H1 (cell line): ENCODE data around the gene IDE. TPM values are rescaled to one million over a fixed set of nuclear protein-coding genes. Genes with fewer than 3 reads are reported as not detected.

ENCODE experiments used
- CTCF ChIA-PET: fragments of 300-600 bp; sonication (Branson Sonifier 250); formaldehyde crosslinking; loops from one replicate; lab custom pipeline; 2021; ENCODE audit not compliant: partially characterized antibody; lab: Charles Lee
- POLR2A ChIA-PET: fragments of 300-600 bp; sonication (Branson Sonifier 250); formaldehyde crosslinking; loops from one replicate; lab custom pipeline; 2021; ENCODE audit warnings: inconsistent platforms; ENCODE audit not compliant: partially characterized antibody; lab: Charles Lee
- DNase-seq, 2 experiments: peaks; one replicate each; pipeline versions ENCODE4 v3.0.0 to v3.0.0-alpha.2; 2010 to 2022; ENCODE audit warnings: low spot score in 2 of 2, low read depth in 1 of 2, mixed read lengths in 1 of 2
- FAIRE-seq: peaks from 2 replicates; lab custom pipeline; 2011; peaks lifted over from hg19 to GRCh38; lab: Jason Lieb, UNC
- H2AFZ ChIP-seq: 2 replicates; pipeline ENCODE4 v1.8.1; 2012; ENCODE audit warnings: low read length, inconsistent platforms
- H2AK5ac ChIP-seq: 2 replicates; pipeline ENCODE4 v1.6.1; 2013; ENCODE audit warnings: low read depth, low read length
- H2BK120ac ChIP-seq: replicated peaks from 2 replicates; pipeline ENCODE3; 2013; ENCODE audit warnings: low read depth, low read length, inconsistent platforms
- H2BK12ac ChIP-seq: 2 replicates; pipeline ENCODE4 v1.6.1; 2013; ENCODE audit warnings: low read depth, low read length
- H2BK15ac ChIP-seq: 2 replicates; pipeline ENCODE4 v1.6.1; 2013; ENCODE audit warnings: low read length
- H2BK20ac ChIP-seq: 2 replicates; pipeline ENCODE4 v1.6.1; 2013; ENCODE audit warnings: low read length
- H2BK5ac ChIP-seq: 2 replicates; pipeline ENCODE4 v1.6.1; 2013; ENCODE audit warnings: low read depth, low read length
- H3K14ac ChIP-seq: 2 replicates; pipeline ENCODE4 v1.6.1; 2013; ENCODE audit warnings: inconsistent platforms; ENCODE audit not compliant: insufficient read length
- H3K18ac ChIP-seq: 2 replicates; pipeline ENCODE4 v1.6.1; 2013; ENCODE audit warnings: low read length; ENCODE audit errors: extremely low read depth
- H3K23ac ChIP-seq: 2 replicates; pipeline ENCODE4 v1.6.1; 2013; ENCODE audit warnings: inconsistent platforms; ENCODE audit not compliant: insufficient read length
- H3K23me2 ChIP-seq: 2 replicates; pipeline ENCODE4 v1.6.1; 2013; ENCODE audit warnings: low read depth, low read length
- H3K27ac ChIP-seq: 2 replicates; pipeline ENCODE4 v1.6.1; 2011; ENCODE audit warnings: low read depth, low read length, inconsistent platforms
- H3K27me3 ChIP-seq, 4 experiments: replicated peaks in 1 of 4; 1 replicate in 1 of 4; 2 replicates in 3 of 4; pipeline versions ENCODE4 v1.6.1 to v1.8.1; 2011 to 2013; ENCODE audit warnings: low read length in 3 of 4, mild to moderate bottlenecking in 3 of 4, inconsistent platforms in 2 of 4, mixed read lengths in 2 of 4, moderate library complexity in 1 of 4; ENCODE audit not compliant: control insufficient read depth in 3 of 4, insufficient read depth in 3 of 4; ENCODE audit errors: extremely low read depth in 1 of 4
- H3K36me3 ChIP-seq, 4 experiments: 2 replicates each; pipeline versions ENCODE4 v1.6.1 to v1.8.1; 2011 to 2013; ENCODE audit warnings: mild to moderate bottlenecking in 4 of 4, low read length in 3 of 4, moderate library complexity in 2 of 4, control low read depth in 1 of 4, inconsistent platforms in 1 of 4; ENCODE audit not compliant: insufficient read depth in 4 of 4, control insufficient read depth in 2 of 4
- H3K4ac ChIP-seq: replicated peaks from 2 replicates; pipeline ENCODE3; 2013; ENCODE audit warnings: low read length, low read depth, mixed read lengths, inconsistent platforms; ENCODE audit not compliant: insufficient read length
- H3K4me1 ChIP-seq, 4 experiments: replicated peaks in 1 of 4; 1 replicate in 1 of 4; 2 replicates in 3 of 4; pipeline versions ENCODE4 v1.6.1 to v1.8.1; 2011 to 2013; ENCODE audit warnings: low read length in 3 of 4, inconsistent platforms in 2 of 4, mixed read lengths in 1 of 4; ENCODE audit not compliant: insufficient read depth in 4 of 4, control insufficient read depth in 3 of 4
- H3K4me2 ChIP-seq, 2 experiments: 2 replicates each; pipeline versions ENCODE4 v1.6.1 to v1.8.1; 2011 to 2013; ENCODE audit warnings: low read depth in 2 of 2, low read length in 2 of 2, control low read depth in 1 of 2, inconsistent platforms in 1 of 2, mild to moderate bottlenecking in 1 of 2; ENCODE audit not compliant: insufficient read depth in 1 of 2
- H3K4me3 ChIP-seq, 4 experiments: fragments of 200-600, 300-600 bp in 1 of 4; sonication (generic), shearing (Covaris generic), sonication (Bioruptor Twin) in 1 of 4; 2 replicates each; pipeline versions ENCODE4 v1.5.1 to v1.8.1; 2011 to 2016; ENCODE audit warnings: low read length in 4 of 4, low read depth in 3 of 4, control low read depth in 2 of 4, inconsistent platforms in 2 of 4, mild to moderate bottlenecking in 2 of 4, mixed read lengths in 1 of 4, moderate library complexity in 1 of 4; ENCODE audit not compliant: insufficient read depth in 2 of 4; ENCODE audit errors: extremely low read depth in 1 of 4
- H3K56ac ChIP-seq: replicated peaks from 2 replicates; pipeline ENCODE3; 2013; ENCODE audit warnings: low read depth, mild to moderate bottlenecking, mixed read lengths, low read length, inconsistent platforms; ENCODE audit not compliant: insufficient read length
- H3K79me1 ChIP-seq: 2 replicates; pipeline ENCODE4 v1.6.1; 2013; ENCODE audit warnings: low read depth, low read length, control low read depth
- H3K79me2 ChIP-seq, 2 experiments: 2 replicates each; pipeline versions ENCODE4 v1.6.1 to v1.8.1; 2012 to 2013; ENCODE audit warnings: low read length in 2 of 2, mild to moderate bottlenecking in 2 of 2, inconsistent platforms in 1 of 2; ENCODE audit not compliant: insufficient read depth in 2 of 2, control insufficient read depth in 1 of 2
- H3K9ac ChIP-seq, 4 experiments: replicated peaks in 1 of 4; 1 replicate in 1 of 4; 2 replicates in 3 of 4; pipeline versions ENCODE4 v1.6.1 to v1.8.1; 2011 to 2013; ENCODE audit warnings: low read depth in 3 of 4, low read length in 3 of 4, control low read depth in 2 of 4, mild to moderate bottlenecking in 2 of 4, moderate library complexity in 2 of 4, inconsistent platforms in 1 of 4; ENCODE audit errors: extremely low read depth in 1 of 4
- H3K9me3 ChIP-seq, 2 experiments: 2 replicates each; pipeline versions ENCODE4 v1.6.1 to v1.8.1; 2012 to 2013; ENCODE audit warnings: mild to moderate bottlenecking in 2 of 2, moderate library complexity in 2 of 2, control low read depth in 1 of 2, inconsistent platforms in 1 of 2, low read depth in 1 of 2, low read length in 1 of 2, mixed read lengths in 1 of 2; ENCODE audit not compliant: insufficient read depth in 2 of 2
- H4K20me1 ChIP-seq, 2 experiments: replicated peaks in 1 of 2; 2 replicates each; pipeline versions ENCODE3 to v1.8.1; 2011 to 2013; ENCODE audit warnings: inconsistent platforms in 2 of 2, low read length in 2 of 2, mild to moderate bottlenecking in 1 of 2; ENCODE audit not compliant: insufficient read depth in 2 of 2, control insufficient read depth in 1 of 2
- H4K5ac ChIP-seq: 2 replicates; pipeline ENCODE4 v1.6.1; 2013; ENCODE audit warnings: low read length, low read depth, mixed read lengths, inconsistent platforms; ENCODE audit not compliant: insufficient read length
- H4K8ac ChIP-seq: 2 replicates; pipeline ENCODE4 v1.8.0; 2013; ENCODE audit warnings: mild to moderate bottlenecking, moderate library complexity, low read length, inconsistent platforms; ENCODE audit not compliant: insufficient read depth; ENCODE audit errors: extremely low read depth
- H4K91ac ChIP-seq: replicated peaks from 2 replicates; pipeline ENCODE3; 2013; ENCODE audit warnings: low read length, mixed read lengths, inconsistent platforms; ENCODE audit not compliant: insufficient read length
- TAF1 ChIP-seq: IDR thresholded peaks from 2 replicates; pipeline ENCODE4 v1.6.1; 2011; ENCODE audit warnings: mild to moderate bottlenecking, low read depth, low read length
- TAF7 ChIP-seq: optimal IDR thresholded peaks from 2 replicates; pipeline ENCODE3; 2011; ENCODE audit warnings: low read depth, mild to moderate bottlenecking, inconsistent platforms, low read length, moderate library complexity, borderline replicate concordance
- TCF12 ChIP-seq: IDR thresholded peaks from 2 replicates; pipeline ENCODE4 v1.6.1; 2011; ENCODE audit warnings: low read depth, mild to moderate bottlenecking, low read length
- WGBS, 2 experiments: shearing (Covaris generic) in 1 of 2; methylation state at CpG; one replicate each; pipeline versions ENCODE4 v1.1.6 to v1.1.7; 2013 to 2015; ENCODE audit warnings: low lambda C conversion rate in 2 of 2, mixed read lengths in 2 of 2, inconsistent platforms in 1 of 2, low coverage in 1 of 2, missing lambda C conversion rate in 1 of 2; ENCODE audit not compliant: insufficient replicate concordance in 2 of 2, insufficient coverage in 1 of 2, insufficient read length in 1 of 2; ENCODE audit errors: extremely low coverage in 1 of 2, missing lambda C conversion rate in 1 of 2; 5-methylcytosine and 5-hydroxymethylcytosine counted together
- polyA plus RNA-seq, 7 experiments: library from polyadenylated mRNA; depleted of rRNA in 3 of 7; stranded (reverse) in 5 of 7; unstranded in 2 of 7; fragments of >200 nt in 5 of 7; fragments of 200-250 nt in 2 of 7; gene quantifications; 1 replicate in 5 of 7; 2 replicates in 1 of 7; 4 replicates in 1 of 7; pipeline versions ENCODE4 v1.2.1 to v1.2.3, GENCODE V29; 2011 to 2013; ENCODE audit warnings: missing spikeins in 2 of 7, mixed read lengths in 2 of 7
- total RNA-seq: library from RNA; stranded (reverse); fragmentation: NEBNext Ultra II Directional; extraction: Animal tissue kit (Norgen Biotek cat#: 25700); gene quantifications from 2 replicates; pipeline ENCODE4 v1.2.1, GENCODE V29; 2021

IDE gene
- total and polyA plus RNA-seq, 2 of the 8 experiments (the other 6 are each of a cell fraction or from before 2014, with no cell fraction given) = 12.7 to 52.7 TPM

GRCh38 chr10:92573091-92573797 lies 649 bp downstream of the IDE start:
- H3K4me1 ChIP-seq = peaks cover 2 to 8% (median 3%) of the 10 kb centered on the region in 4 experiments; a peak in 4 of 7 replicates
- no peak for FAIRE-seq

More at GRCh38 chr10:92573091-92573797, 649 bp downstream of the IDE start:
- Histone ChIP-seq H2BK5ac (no peak overlapping the region), H3K14ac (no peak overlapping the region), H3K36me3 (no peaks in the 10 kb centered on the region; a peak in 1 of 8 replicates), H3K79me2 (peaks cover 0 to 36% of the 10 kb centered on the region in 2 experiments; a peak in 2 of 4 replicates), H4K8ac (peak overlapping the region; percentile 93), H3K18ac (0 out of 2 replicates have a peak overlapping the region, but pooled peaks have one; percentile 48), H3K4me3 (peak overlapping the region; percentile 75 to 84 (median 79)), H3K27me3 (no peaks in the 10 kb centered on the region), H3K4ac (no peak overlapping the region), H3K4me2 (peak overlapping the region; percentile 86 to 96), H2AFZ (peak overlapping the region; percentile 44), H2BK15ac (no peak overlapping the region), H3K23ac (no peak overlapping the region), H2AK5ac (no peak overlapping the region), H3K23me2 (peaks cover 5% of the 10 kb centered on the region; the same call in 1 of the 2 replicates), H2BK12ac (no peak overlapping the region), H3K79me1 (peaks cover 10% of the 10 kb centered on the region), H3K56ac (peak overlapping the region; percentile 39), H3K27ac (peak overlapping the region; percentile 77; the same call in 1 of the 2 replicates), H3K9ac (peak overlapping the region; percentile 55 to 81 (median 72)), H3K9me3 (no peaks in the 10 kb centered on the region), H2BK20ac (no peak overlapping the region), H2BK120ac (no peak overlapping the region), H4K91ac (no peak overlapping the region), H4K20me1 (peaks cover 1 to 4% of the 10 kb centered on the region in 2 experiments), H4K5ac (peak overlapping the region; percentile 68)
- ChIA-PET POLR2A (interaction anchor here (0.6 to 4.3 kb wide), 8 partner anchors 16 to 55 kb away, joined by 3 to 34 read pairs (median 4); partner anchors contain the start of gene KIF11), CTCF (interaction anchor here (0.6 to 8.0 kb wide), 13 partner anchors 12 to 270 kb away, joined by 3 to 51 read pairs (median 5); no protein-coding TSS in a partner anchor)
- DNase-seq = peak in 1 of 2 experiments; percentile 70
- TF ChIP-seq TAF1 (0 out of 2 replicates have a peak, but pooled peaks have one; percentile 11), TAF7 (peak; percentile 7), TCF12 (no peak)
- 4% methylated on average over 44 of the region's 56 CpGs; no CpG with 5 or more reads in 1 of the 2 experiments for WGBS, 2 experiments
